ENCODE measurements around the gene GRM8.

Gene GRM8

DNA sequence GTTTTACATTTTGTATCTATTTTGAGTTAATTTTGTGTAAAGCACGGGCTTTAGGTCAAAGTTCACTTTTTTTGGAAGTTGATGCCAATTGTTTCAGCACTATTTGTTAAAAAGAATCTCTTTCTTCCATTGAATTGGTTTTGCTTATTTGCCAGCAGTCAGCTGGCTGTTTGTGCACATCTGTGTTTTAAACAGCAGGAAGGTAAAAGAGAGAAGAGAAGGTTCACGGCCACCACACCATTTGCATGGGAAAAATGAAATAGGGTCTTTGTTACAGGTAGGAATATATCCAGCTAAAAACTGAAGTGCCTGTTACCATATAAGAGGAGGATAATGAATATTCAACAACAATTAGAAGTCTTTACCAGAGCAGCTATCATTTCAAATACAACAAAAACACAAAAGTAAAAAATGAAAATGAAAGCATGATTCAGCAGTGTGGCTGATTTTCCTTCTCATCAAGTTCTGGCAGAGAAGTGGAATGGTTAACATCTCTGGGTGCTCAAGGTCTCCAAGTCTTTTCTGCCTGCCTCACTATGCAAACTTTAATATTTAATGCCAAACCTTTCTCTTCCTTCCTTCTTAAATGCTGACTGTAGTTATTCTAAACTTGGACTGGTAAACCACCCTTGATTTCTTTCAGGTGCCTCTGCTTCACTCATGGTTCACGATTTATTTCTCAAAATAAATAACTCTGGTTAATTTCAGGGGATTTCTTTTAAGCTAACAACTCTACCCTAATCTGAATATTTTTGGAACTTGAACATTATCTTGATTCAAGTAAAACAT is 841.5 kb downstream of the GRM8 start:
- no peak for DNase-seq

DNA sequence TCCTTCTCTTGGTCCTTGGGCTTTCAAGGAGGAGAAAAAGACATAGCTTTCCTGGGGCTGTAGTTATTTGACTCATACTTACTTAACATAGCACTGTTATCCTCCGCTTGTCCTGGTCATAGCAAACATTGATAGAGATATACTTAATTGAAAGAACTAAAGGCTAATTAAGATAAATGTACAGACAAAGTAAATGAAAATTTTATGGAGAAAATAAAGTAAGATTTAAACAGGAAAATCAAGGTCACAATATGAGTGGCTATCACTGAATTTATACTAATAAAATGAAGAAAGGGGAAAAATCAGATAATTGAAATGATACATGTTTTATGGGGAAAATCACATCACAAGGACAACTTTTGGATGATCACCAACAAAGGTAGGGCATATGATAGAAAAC is 849.7 kb downstream of the GRM8 start:
- no peak for DNase-seq

DNA sequence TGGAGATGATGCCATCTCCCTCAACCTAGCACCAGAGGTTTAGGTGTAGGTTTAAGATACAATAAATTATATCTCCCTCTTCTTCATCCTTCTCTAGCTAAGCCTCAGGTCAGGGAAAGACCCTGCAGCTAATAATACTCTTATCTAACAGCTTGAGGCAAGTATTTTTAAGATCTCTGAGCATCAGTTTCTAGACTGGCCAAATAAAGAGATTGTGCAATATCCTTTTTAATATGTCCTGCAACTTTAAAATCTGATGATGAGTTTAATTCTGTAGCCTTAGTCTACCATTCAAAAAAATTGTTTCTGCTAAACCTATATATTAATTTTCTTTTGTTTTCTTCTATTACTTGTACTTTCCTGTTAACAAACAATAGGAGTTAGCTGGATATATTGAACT is 850.8 kb downstream of the GRM8 start:
- DNase-seq: no peak

DNA sequence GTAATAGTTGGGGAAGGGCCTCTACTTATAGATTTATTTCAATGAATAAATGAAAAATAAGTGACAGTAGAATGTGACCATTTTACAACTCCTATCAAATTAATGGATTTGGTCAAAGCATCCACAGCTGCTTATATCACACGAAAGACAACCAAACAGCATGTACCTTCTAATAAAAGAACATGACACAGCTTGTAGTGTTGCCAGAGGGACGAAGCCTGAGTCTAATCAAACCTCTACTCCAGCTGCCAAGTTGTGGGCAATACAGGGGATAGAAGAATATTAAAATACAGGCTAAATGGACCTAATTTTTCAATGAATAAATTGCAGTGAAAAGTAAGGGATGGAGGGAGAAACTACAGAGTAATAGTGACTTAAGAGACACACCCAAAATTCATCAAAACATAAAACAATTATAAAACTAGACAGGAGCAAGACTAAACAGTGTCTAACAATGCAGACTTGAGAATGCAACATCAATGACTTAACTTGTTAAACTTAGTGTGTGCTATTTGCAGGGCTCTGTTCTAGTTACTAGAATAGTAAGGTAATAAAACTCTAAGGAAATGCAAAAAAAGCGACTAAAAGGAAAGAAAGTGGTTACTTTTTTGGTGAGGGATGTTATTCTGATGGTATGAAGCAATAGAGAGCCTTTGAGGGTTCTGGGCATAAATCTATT is 853.8 kb downstream of the GRM8 start:
- no peak for DNase-seq

DNA sequence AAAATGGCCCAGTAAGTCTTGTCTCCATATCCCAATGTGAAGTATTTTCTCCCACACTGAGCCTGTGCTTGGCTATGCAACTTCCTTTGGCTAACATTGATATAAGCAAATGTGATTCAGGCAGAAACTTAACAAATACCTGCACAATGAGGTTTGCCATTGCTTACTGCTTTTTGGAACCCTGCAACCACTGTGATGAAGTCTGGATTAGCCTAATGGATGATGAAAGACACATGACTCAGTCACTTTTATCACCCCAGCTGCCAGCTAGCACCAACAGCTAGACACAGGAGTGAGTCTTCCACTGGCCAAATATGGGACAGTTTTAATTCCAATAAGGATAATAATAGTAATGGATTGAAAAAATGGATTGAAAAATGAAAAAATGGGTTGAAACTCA is 854.5 kb downstream of the GRM8 start:
- DNase-seq: no peak

DNA sequence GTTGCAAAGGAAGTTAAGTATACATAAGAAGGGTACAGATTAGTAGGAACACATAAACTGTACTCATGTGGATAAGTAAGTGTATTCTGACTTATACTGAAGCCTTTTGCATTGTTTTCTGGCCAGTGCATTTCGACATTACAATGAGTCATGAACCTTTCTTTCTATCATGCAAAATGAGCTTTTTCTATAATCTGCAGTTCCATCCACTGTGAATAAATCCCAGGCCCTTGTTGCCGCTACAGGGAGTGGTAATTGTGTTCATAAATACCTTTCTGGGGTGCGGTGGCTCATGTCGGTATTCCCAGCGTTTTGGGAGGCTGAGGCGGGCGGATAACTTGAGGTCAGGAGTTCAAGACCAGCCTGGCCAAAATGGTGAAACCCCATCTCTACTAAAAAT is 858.3 kb downstream of the GRM8 start:
- DNase-seq: no peak

Measured in effector CD4-positive, alpha-beta T cell (primary cell).